A549 (cell line): ENCODE measurements around the gene SLC48A1. TPM values are rescaled to one million over a fixed set of nuclear protein-coding genes. Genes with fewer than 3 reads are reported as not detected.

Experiments used
- ATAC-seq, 2 experiments: fragments of 200-7000 bp in 1 of 2; fragments of >200 bp in 1 of 2; cut with Nextera tagmentation in 1 of 2; cut with Tn5 transposase in 1 of 2; 3 replicates each; pipeline versions ENCODE4 v1.8.0 to v1.9.1; 2018 to 2020; ENCODE audit warnings: mild to moderate bottlenecking in 1 of 2, moderate library complexity in 1 of 2
- CTCF ChIA-PET: fragments of 300-600 bp; sonication (Branson Sonifier 250); formaldehyde crosslinking; extraction: SDS; loops from one replicate; lab custom pipeline; 2021; ENCODE audit warnings: antibody characterized with exemption, inconsistent platforms; lab: Yijun Ruan, JAX
- POLR2A ChIA-PET: fragments of 350-600 bp; formaldehyde crosslinking; extraction: SDS; loops from one replicate; lab custom pipeline; 2021; ENCODE audit warnings: antibody characterized with exemption, inconsistent platforms; lab: Yijun Ruan, JAX
- DNase-seq, 2 experiments: peaks; one replicate each; pipeline versions ENCODE4 v3.0.0 to v3.0.0-alpha.2; 2011 to 2016; ENCODE audit warnings: low read depth in 1 of 2, low spot score in 1 of 2
- FAIRE-seq: peaks from 2 replicates; lab custom pipeline; 2011; peaks lifted over from hg19 to GRCh38; lab: Jason Lieb, UNC
- H3K27ac ChIP-seq, 2 experiments: fragments of >200 bp; sonication (Bioruptor Twin); formaldehyde crosslinking; 3 replicates each; pipeline ENCODE4 v1.5.1; 2016 to 2017
- H3K4me1 ChIP-seq: fragments of >200 bp; sonication (Bioruptor Twin); formaldehyde crosslinking; 3 replicates; pipeline ENCODE4 v1.6.1; 2016
- H3K4me2 ChIP-seq: fragments of >200 bp; sonication (Bioruptor Twin); formaldehyde crosslinking; 3 replicates; pipeline ENCODE4 v1.6.1; 2016
- H3K4me3 ChIP-seq: fragments of >200 bp; sonication (Bioruptor Twin); formaldehyde crosslinking; 3 replicates; pipeline ENCODE4 v1.5.1; 2016
- H3K9me3 ChIP-seq: fragments of >200 bp; sonication (Bioruptor Twin); formaldehyde crosslinking; 3 replicates; pipeline ENCODE4 v1.6.1; 2016
- BCL3 ChIP-seq: fragments of >200 bp; sonication (Bioruptor Twin); formaldehyde crosslinking; IDR thresholded peaks from 3 replicates; pipeline ENCODE4 v1.6.1; 2016
- CEBPB ChIP-seq, 2 experiments: fragments of >200 bp in 1 of 2; sonication (Bioruptor Twin) in 1 of 2; formaldehyde crosslinking in 1 of 2; IDR thresholded peaks; 2 replicates each; pipeline ENCODE4 v1.6.1; 2012 to 2016
- CHD2 ChIP-seq: fragments of 150-350 bp; IDR thresholded peaks from 2 replicates; pipeline ENCODE4 v1.6.1; 2014; ENCODE audit warnings: low read length; ENCODE audit not compliant: partially characterized antibody
- CTCF ChIP-seq: fragments of >200 bp; sonication (Bioruptor Twin); formaldehyde crosslinking; IDR thresholded peaks from 3 replicates; pipeline ENCODE4 v1.5.1; 2016
- EHF ChIP-seq: fragments of 250-450 bp; sonication (Bioruptor Pico); IDR thresholded peaks from 2 replicates; pipeline ENCODE4 v1.5.0; 2020; ENCODE audit warnings: mild to moderate bottlenecking
- EHMT2 ChIP-seq: fragments of 200-600 bp; sonication (generic); IDR thresholded peaks from 2 replicates; pipeline ENCODE4 v1.6.1; 2016; ENCODE audit warnings: antibody characterized with exemption, low read depth, mild to moderate bottlenecking, moderate library complexity
- FOSB ChIP-seq: fragments of 250-450 bp; sonication (Bioruptor Pico); IDR thresholded peaks from 2 replicates; pipeline ENCODE4 v1.5.0; 2020; ENCODE audit warnings: mild to moderate bottlenecking, moderate library complexity
- FOSL2 ChIP-seq, 2 experiments: fragments of 450-650 bp in 1 of 2; fragments of >200 bp in 1 of 2; sonication (Bioruptor Twin) in 1 of 2; formaldehyde crosslinking; IDR thresholded peaks; 2 replicates each; pipeline versions ENCODE4 v1.5.0 to v1.6.1; 2016 to 2020; ENCODE audit warnings: mild to moderate bottlenecking in 1 of 2, moderate library complexity in 1 of 2
- GATA3 ChIP-seq: IDR thresholded peaks from 2 replicates; pipeline ENCODE4 v1.6.1; 2012; ENCODE audit warnings: borderline replicate concordance
- HEYL ChIP-seq: fragments of 250-450 bp; sonication (Bioruptor Pico); IDR thresholded peaks from 2 replicates; pipeline ENCODE4 v1.8.0; 2021; ENCODE audit warnings: mild to moderate bottlenecking, moderate library complexity
- HOXA7 ChIP-seq: fragments of 250-450 bp; sonication (Bioruptor Pico); IDR thresholded peaks from 2 replicates; pipeline ENCODE4 v1.5.0; 2020; ENCODE audit warnings: mild to moderate bottlenecking, moderate library complexity
- HOXB5 ChIP-seq: fragments of 250-450 bp; sonication (Bioruptor Pico); IDR thresholded peaks from 2 replicates; pipeline ENCODE4 v1.5.0; 2020; ENCODE audit warnings: mild to moderate bottlenecking, moderate library complexity
- JUN ChIP-seq, 2 experiments: fragments of >200 bp; sonication (Bioruptor Twin); formaldehyde crosslinking; IDR thresholded peaks; 2 replicates in 1 of 2; 3 replicates in 1 of 2; pipeline ENCODE4 v1.6.1; 2016 to 2017
- JUNB ChIP-seq: fragments of >200 bp; sonication (Bioruptor Twin); formaldehyde crosslinking; IDR thresholded peaks from 2 replicates; pipeline ENCODE4 v1.6.1; 2016
- MAZ ChIP-seq: fragments of 150-350 bp; IDR thresholded peaks from 2 replicates; pipeline ENCODE4 v1.6.1; 2014; ENCODE audit warnings: antibody characterized with exemption, low read depth, low read length, borderline replicate concordance
- MYC ChIP-seq: IDR thresholded peaks from 2 replicates; pipeline ENCODE4 v1.6.1; 2012; ENCODE audit warnings: mild to moderate bottlenecking, inconsistent platforms, low read length, improper control_type of control experiment, borderline replicate concordance
- NFE2L2 ChIP-seq: fragments of 150-350 bp; conservative IDR thresholded peaks from 2 replicates; pipeline ENCODE4 v1.6.1; 2014; ENCODE audit warnings: low read length
- NPAS2 ChIP-seq: fragments of 250-450 bp; sonication (Bioruptor Pico); IDR thresholded peaks from 2 replicates; pipeline ENCODE4 v1.8.0; 2022; ENCODE audit warnings: mild to moderate bottlenecking, moderate library complexity, borderline replicate concordance
- RAD21 ChIP-seq, 2 experiments: fragments of >200 bp in 1 of 2; sonication (Bioruptor Twin) in 1 of 2; formaldehyde crosslinking in 1 of 2; IDR thresholded peaks in 1 of 2; conservative IDR thresholded peaks in 1 of 2; 2 replicates in 1 of 2; 3 replicates in 1 of 2; pipeline ENCODE4 v1.6.1; 2012 to 2018; ENCODE audit warnings: inconsistent platforms in 1 of 2
- RARB ChIP-seq: fragments of 250-450 bp; sonication (Bioruptor Pico); IDR thresholded peaks from 2 replicates; pipeline ENCODE4 v1.8.0; 2021; ENCODE audit warnings: mild to moderate bottlenecking, moderate library complexity
- RCOR1 ChIP-seq: fragments of 150-350 bp; IDR thresholded peaks from 2 replicates; pipeline ENCODE4 v1.6.1; 2014; ENCODE audit warnings: antibody characterized with exemption, low read length, low read depth
- RNF2 ChIP-seq: fragments of 200-600 bp; sonication (generic); IDR thresholded peaks from 2 replicates; pipeline ENCODE4 v1.6.1; 2016; ENCODE audit warnings: low read depth, mild to moderate bottlenecking, antibody characterized with exemption, moderate library complexity, borderline replicate concordance
- SMC3 ChIP-seq: fragments of >200 bp; sonication (Bioruptor Twin); formaldehyde crosslinking; IDR thresholded peaks from 3 replicates; pipeline ENCODE4 v1.6.1; 2018; ENCODE audit warnings: inconsistent platforms
- TP53 ChIP-seq: fragments of 250-450 bp; sonication (Bioruptor Pico); IDR thresholded peaks from 2 replicates; pipeline ENCODE4 v1.5.0; 2021; ENCODE audit warnings: mild to moderate bottlenecking, moderate library complexity
- USF2 ChIP-seq: fragments of 450-650 bp; IDR thresholded peaks from 2 replicates; pipeline ENCODE4 v1.6.1; 2014; ENCODE audit warnings: antibody characterized with exemption
- ZC3H11A ChIP-seq: fragments of 450-650 bp; IDR thresholded peaks from 2 replicates; pipeline ENCODE4 v1.6.1; 2014; ENCODE audit warnings: antibody characterized with exemption, mild to moderate bottlenecking
- ZSCAN20 ChIP-seq: fragments of 250-450 bp; sonication (Bioruptor Pico); IDR thresholded peaks from 2 replicates; pipeline ENCODE4 v1.8.0; 2022; ENCODE audit warnings: mild to moderate bottlenecking, moderate library complexity
- WGBS: methylation state at CpG from one replicate; pipeline ENCODE4 v1.1.6; 2017; ENCODE audit errors: missing lambda C conversion rate; 5-methylcytosine and 5-hydroxymethylcytosine counted together
- polyA plus RNA-seq, 4 experiments: library from polyadenylated mRNA; depleted of rRNA in 3 of 4; stranded (reverse); fragments of >200 nt; fragmentation: RNase III in 1 of 4; extraction: RNeasy Plus Mini Kit Qiagen cat#74134 plus additional on column Dnase treatment in 1 of 4; gene quantifications; 2 replicates in 3 of 4; 3 replicates in 1 of 4; pipeline ENCODE4 v1.2.3, GENCODE V29; 2011 to 2017

SLC48A1 gene
- polyA plus RNA-seq, 2 of the 4 experiments (the other 2 are of a cell fraction), result 25.1 to 32.6 TPM

- Histone ChIP-seq H3K4me3 (no peak overlapping the region), H3K27ac (no peak overlapping the region), H3K4me2 (no peak overlapping the region), H3K9me3 (no peaks in the 10 kb centered on the region), H3K4me1 (no peaks in the 10 kb centered on the region)
- TF ChIP-seq GATA3, result no peak
- TF ChIP-seq RCOR1, result no peak
- TF ChIP-seq FOSB (CRISPR knock-in tag), result no peak
- no peak for TF ChIP-seq NFE2L2
- no peak for TF ChIP-seq FOSL2 (IDR thresholded peaks at IDR 0.05)
- TF ChIP-seq FOSL2 (CRISPR knock-in tag; IDR thresholded peaks at IDR 0.05), result no peak
- no peak for TF ChIP-seq RAD21 (conservative IDR thresholded peaks at IDR 0.05 in 1 of 2, IDR thresholded peaks at IDR 0.05 in 1 of 2)
- no peak for TF ChIP-seq BCL3
- TF ChIP-seq EHF, result no peak
- no peak for TF ChIP-seq JUNB
- no peak for TF ChIP-seq USF2
- no peak for TF ChIP-seq SMC3
- TF ChIP-seq MAZ, result no peak
- TF ChIP-seq CEBPB (IDR thresholded peaks at IDR 0.05), result no peak
- TF ChIP-seq EHMT2, result no peak
- TF ChIP-seq HOXB5 (CRISPR knock-in tag), result no peak
- no peak for TF ChIP-seq ZSCAN20
- POLR2A ChIA-PET, result no interaction called here
- DNase-seq (no peak), FAIRE-seq (no peak), ATAC-seq (no peak)
- 98% methylated on average over 5 of the region's 5 CpGs for WGBS
- CTCF ChIA-PET, result interaction anchor here (0.9 to 59.0 kb wide), 8 partner anchors 9 to 84 kb away, joined by 3 to 1532 read pairs (median 16); partner anchors contain the start of genes ENDOU, RAPGEF3 and SLC48A1
Observed at GRCh38 chr12:47789141-47789540, 16.1 kb downstream of the SLC48A1 start.

GRCh38 chr12:47789712-47790489, 16.9 kb downstream of the SLC48A1 start:
- Histone ChIP-seq H3K9me3 (no peaks in the 10 kb centered on the region), H3K4me1 (no peaks in the 10 kb centered on the region), H3K4me2 (no peak overlapping the region), H3K27ac (no peak overlapping the region), H3K4me3 (no peak overlapping the region)
- TF ChIP-seq NPAS2 (CRISPR knock-in tag) (no peak), FOSB (CRISPR knock-in tag) (no peak), MYC (no peak), HEYL (no peak), NFE2L2 (no peak), HOXA7 (CRISPR knock-in tag) (no peak), RNF2 (no peak), JUN (IDR thresholded peaks at IDR 0.05) (no peak), TP53 (CRISPR knock-in tag) (no peak), ZC3H11A (no peak), CHD2 (no peak), EHMT2 (no peak), GATA3 (no peak), RARB (CRISPR knock-in tag) (no peak), CTCF (no peak)
- POLR2A ChIA-PET, result no interaction called here
- CTCF ChIA-PET, result interaction anchor here (0.9 to 59.0 kb wide), 9 partner anchors 11 to 75 kb away, joined by 3 to 1532 read pairs (median 4); partner anchors contain the start of genes ENDOU, RAPGEF3 and SLC48A1
- ATAC-seq (no peak), DNase-seq (no peak), FAIRE-seq (no peak)
- WGBS, result 91% methylated on average over 16 of the region's 22 CpGs
